HG03095 (cell line): Measurements from ENCODE around the gene CDKN2C.
A peak's percentile ranks its signal among the peaks of the same experiment; 100 is the strongest.
"Not testable (repeated sequence)": the region's sequence is repeated elsewhere in the genome, so short reads cannot be mapped to it uniquely, and the experiment has no call there.

ENCODE experiments used
- ATAC-seq: cut with Tn5 transposase; IDR thresholded peaks from one replicate; pipeline ENCODE4 v1.9.1; 2021; ENCODE audit warnings: moderate library complexity; ENCODE audit not compliant: unreplicated experiment

CDKN2C gene

DNA sequence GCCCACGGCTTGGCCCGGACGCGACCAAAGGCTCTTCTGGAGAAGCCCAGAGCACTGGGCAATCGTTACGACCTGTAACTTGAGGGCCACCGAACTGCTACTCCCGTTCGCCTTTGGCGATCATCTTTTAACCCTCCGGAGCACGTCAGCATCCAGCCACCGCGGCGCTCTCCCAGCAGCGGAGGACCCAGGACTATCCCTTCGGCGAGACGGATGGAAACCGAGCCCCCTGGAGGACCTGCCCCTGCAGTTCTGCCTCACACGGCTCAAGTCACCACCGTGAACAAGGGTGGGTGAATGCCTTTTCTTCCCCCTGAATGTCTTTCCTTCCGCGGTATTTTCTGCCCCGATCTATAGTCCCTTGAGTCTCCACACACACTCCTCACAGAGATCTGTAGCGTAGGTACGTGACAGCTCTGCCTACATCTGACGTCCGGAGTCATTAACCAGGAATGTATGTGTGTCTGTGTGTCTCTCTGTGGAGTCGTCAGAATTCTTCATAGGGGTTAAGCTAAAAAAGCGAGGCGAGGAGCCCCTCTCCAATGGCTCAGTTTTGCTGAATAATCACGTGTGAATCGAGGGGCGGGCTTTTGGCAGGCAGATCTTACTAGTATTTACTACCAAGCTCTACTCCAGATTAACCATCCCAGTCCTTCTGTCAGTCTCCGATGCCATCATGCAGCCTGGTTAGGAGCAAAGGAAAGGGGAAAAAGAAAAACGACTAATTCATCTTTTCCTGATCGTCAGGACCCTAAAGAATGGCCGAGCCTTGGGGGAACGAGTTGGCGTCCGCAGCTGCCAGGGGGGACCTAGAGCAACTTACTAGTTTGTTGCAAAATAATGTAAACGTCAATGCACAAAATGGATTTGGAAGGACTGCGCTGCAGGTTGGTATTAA, at the start of gene CDKN2C:
TSS of gene CDKN2C (plus strand) at position 635 of the 898 bp plus-strand sequence. CDS start at position 759, 124 bp downstream.
- peak; percentile 27 for ATAC-seq

DNA sequence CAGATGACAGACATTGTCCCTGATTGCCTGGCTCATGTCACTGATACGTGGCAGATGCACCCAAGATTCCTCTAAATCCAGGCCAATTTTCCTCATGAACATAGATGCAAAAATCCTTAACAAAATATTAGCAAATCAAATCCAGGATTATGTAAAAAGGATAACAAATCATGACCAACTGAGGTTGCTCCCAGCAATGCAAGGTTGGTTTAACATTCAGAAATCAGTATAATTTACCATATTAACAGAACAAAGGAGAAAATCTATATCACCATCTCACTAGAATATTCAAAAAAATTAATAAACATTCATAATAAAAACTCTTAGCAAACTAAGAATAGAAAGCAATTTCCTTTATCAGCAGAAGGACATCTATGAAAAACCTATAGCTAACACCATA, 49.6 kb upstream of the CDKN2C start:
- ATAC-seq: no peak

- ATAC-seq: no peak
Observed at GRCh38 chr1:50921029-50921428, 49.0 kb upstream of the CDKN2C start.

- ATAC-seq: no peak
Observed at GRCh38 chr1:50923564-50923963, 46.5 kb upstream of the CDKN2C start.

GRCh38 chr1:50929376-50929958, 40.6 kb upstream of the CDKN2C start:
- ATAC-seq: no peak

- peak; percentile 72 for ATAC-seq
Observed at GRCh38 chr1:50930193-50930592, 39.9 kb upstream of the CDKN2C start.

GRCh38 chr1:50930965-50931737, 38.9 kb upstream of the CDKN2C start:
- ATAC-seq: no peak

GRCh38 chr1:50932043-50932442, 38.0 kb upstream of the CDKN2C start:
- not testable (repeated sequence) for ATAC-seq

GRCh38 chr1:50933770-50934169, 36.3 kb upstream of the CDKN2C start:
- ATAC-seq: not testable (repeated sequence)

DNA sequence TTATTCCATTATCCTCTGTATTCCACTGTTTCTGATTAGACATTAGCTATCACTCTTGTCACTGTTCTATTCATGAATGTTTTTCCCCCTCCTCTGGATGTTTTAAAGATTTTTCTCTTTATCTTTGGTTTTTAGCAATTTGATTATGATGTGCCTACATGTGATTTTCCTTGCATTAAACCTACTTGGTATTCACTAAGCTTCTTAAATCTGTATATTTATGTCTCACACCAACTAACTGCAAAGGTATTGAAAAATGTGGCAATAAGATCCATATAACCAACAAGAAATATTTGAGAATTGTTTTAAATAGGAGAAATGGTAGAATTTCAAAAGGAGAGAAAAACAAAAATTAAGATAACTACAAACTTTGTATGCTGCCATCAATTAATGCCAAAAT, 35.2 kb upstream of the CDKN2C start:
- ATAC-seq: no peak

- ATAC-seq: not testable (repeated sequence)
Observed at GRCh38 chr1:50935276-50935675, 34.8 kb upstream of the CDKN2C start.

DNA sequence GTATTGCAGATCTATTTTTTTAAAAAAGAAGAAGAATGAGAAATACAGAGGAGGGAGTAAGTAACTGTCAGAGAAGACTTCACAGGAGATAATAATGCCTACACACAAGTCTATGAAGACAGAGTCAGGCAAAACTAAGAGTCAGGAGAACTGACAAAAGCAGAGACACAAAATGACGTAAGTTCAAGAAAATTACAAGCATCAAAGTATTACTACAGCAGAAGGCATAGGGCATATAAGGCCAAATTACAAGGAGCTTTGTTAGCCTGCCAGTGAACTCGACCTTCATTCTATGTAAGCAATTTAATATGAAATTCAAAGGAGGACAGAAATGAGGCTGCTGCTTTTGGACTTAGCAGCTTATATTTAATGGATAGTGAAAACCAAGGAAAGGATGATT, 33.7 kb upstream of the CDKN2C start:
- ATAC-seq: no peak

GRCh38 chr1:50940291-50940690, 29.8 kb upstream of the CDKN2C start:
- no peak for ATAC-seq

GRCh38 chr1:50942334-50942733, 27.7 kb upstream of the CDKN2C start:
- ATAC-seq: no peak

DNA sequence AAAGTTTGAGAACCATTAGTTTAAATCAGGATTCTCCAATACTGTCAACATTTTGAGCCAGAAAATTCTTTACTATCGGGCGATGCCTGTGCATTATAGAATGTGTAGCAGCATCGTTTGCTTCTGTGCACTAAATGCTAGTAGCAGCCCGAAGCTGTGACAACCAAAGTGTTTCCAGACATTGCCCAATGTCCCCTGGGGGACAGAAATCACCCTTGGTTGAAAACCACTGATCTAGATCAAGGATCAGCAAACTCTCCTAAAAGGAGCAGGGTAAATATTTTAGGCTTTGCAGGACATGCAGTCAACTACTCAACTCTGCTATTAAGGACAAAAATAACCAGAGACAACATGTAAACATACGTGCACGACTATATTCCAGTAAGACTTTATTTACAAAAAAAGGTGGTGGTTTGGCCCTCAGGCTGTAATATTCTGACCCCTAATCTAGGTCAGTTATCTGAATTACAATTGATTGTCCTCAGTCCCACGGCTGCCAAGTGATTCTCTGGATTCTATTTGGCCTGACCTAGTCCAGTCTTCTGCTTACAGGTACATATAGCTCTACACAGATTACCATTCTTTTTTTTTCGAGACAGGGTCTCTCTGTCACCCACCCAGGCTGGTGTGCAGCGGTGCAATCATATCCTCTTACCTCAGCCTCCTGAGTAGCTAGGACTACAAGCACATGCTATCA, 20.6 kb upstream of the CDKN2C start:
- ATAC-seq: no peak

- no peak for ATAC-seq
Observed at GRCh38 chr1:50950396-50950795, 19.6 kb upstream of the CDKN2C start.

DNA sequence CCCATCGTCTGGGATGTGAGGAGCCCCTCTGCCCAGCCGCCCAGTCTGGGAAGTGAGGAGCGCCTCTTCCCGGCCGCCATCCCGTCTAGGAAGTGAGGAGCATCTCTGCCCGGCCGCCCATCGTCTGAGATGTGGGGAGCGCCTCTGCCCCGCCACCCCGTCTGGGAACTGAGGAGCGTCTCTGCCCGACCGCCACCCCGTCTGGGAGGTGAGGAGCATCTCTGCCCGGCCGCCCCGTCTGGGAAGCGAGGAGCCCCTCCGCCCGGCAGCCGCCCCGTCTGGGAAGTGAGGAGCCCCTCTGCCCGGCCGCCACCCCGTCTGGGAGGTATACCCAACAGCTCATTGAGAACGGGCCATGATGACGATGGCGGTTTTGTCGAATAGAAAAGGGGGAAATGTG, 17.5 kb upstream of the CDKN2C start:
- ATAC-seq: not testable (repeated sequence)

DNA sequence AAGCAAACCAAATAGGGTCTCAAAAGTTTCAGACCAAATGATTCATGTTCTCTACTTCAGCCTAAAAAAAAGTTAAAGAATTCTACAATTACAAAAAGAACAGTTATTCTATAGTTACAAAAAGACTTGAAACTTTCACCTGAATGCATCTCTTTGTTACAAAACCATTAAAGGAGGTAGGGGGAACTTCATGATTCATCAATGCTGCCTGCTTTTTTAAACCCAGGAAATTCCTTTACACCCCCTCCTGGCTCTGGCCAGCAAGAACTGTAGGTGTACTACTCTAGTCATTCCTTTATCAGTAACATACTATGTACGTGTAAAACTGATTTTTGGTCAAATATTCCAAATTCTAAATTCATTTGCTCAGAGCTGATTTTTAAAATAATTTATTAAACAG, 14.9 kb upstream of the CDKN2C start:
- no peak for ATAC-seq

GRCh38 chr1:50959303-50959912, 10.6 kb upstream of the CDKN2C start:
- ATAC-seq: peak; percentile 13
